Limb (tissue), 2 donors: ENCODE measurements around the gene SOCS7.
"Not testable (repeated sequence)": the region's sequence is repeated elsewhere in the genome, so short reads cannot be mapped to it uniquely, and the experiment has no call there.

Experiments used
- DNase-seq, 2 donors: peaks; one replicate each; pipeline ENCODE4 v3.0.0-alpha.2; 2016; ENCODE audit errors: extremely low spot score in 2 of 2

Gene SOCS7

GRCh38 chr17:38421171-38421841 lies 69.7 kb downstream of the SOCS7 start:
- DNase-seq: peak; percentile 83 to 89

GRCh38 chr17:38421871-38422827 lies 70.5 kb downstream of the SOCS7 start:
- DNase-seq: peak in 1 of 2 donors; percentile 55

GRCh38 chr17:38424297-38424972 lies 72.8 kb downstream of the SOCS7 start:
- no peak for DNase-seq

DNA sequence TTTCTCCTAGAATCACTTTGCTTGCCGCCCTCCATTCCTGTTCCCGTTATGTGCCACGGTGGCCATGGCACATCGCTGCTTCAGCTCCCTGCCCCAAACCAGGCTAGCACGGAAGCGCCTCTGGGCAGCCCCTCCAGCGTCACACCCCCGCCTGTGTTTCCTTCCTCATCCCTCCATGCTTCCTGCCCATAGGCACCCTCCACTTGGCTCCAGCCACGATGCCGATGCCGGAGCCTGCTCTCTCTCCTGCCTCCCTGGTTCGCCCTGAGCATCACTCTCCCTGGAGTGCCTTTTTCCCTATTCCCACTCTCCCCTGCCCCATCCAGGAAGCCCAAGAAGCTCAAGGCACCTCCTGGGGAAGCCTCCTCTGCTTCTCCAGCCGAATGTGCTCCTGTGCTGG lies 73.4 kb downstream of the SOCS7 start:
- DNase-seq: no peak

DNA sequence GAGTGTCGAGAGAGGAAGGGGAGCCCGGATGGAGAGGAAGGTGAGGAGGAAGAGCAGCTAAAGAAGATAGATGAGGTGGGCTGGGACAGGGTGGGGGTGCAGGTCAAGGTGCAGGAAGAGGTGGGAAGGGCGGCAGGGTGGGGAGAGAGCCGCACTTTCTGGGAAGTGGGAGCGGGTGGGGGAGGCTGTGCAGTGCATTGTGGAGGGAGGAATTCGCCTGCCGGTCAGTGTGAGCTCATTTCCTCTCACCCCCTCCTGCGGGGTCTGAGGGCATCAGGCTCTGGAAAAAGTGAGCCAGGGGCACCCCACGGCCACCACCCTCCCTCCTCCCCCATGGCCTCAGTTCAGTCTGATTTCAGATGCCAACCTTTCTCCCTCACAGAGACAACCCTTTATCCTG lies 74.1 kb downstream of the SOCS7 start:
- peak in 1 of 2 donors; percentile 50 for DNase-seq

DNA sequence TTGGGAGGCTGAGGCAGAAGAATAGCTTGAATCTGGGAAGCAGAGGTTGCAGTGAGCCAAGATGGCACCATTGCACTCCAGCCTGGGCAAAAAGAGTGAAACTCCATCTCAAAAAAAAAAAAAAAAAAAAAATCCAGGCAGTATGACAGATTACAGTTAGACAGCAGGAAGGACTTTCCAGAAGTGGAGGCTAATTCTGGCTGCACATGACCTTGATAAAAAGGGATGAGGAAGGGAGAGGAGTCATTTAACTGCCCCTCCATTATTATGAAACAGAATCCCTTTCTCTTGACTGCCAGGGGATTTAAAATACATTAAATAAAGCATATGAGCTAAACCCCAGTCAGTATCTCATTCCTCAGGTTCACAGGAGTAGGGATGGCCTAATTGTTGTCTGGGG lies 74.8 kb downstream of the SOCS7 start:
- DNase-seq: no peak

- DNase-seq: no peak
These were observed 75.7 kb downstream of the SOCS7 start for GRCh38 chr17:38427160-38427949.

GRCh38 chr17:38428112-38428642 lies 76.5 kb downstream of the SOCS7 start, which contains the start of gene ARHGAP23:
TSS of gene ARHGAP23 (plus strand) at chr17:38428464. CDS start at chr17:38428486, 22 bp downstream.
- peak in 1 of 2 donors; percentile 76 for DNase-seq

GRCh38 chr17:38428643-38429371 lies 77.2 kb downstream of the SOCS7 start:
- DNase-seq: peak in 1 of 2 donors; percentile 76

- no peak for DNase-seq
These were observed 77.9 kb downstream of the SOCS7 start for GRCh38 chr17:38429476-38430100.

GRCh38 chr17:38430316-38430715 lies 78.7 kb downstream of the SOCS7 start:
- DNase-seq: no peak

DNA sequence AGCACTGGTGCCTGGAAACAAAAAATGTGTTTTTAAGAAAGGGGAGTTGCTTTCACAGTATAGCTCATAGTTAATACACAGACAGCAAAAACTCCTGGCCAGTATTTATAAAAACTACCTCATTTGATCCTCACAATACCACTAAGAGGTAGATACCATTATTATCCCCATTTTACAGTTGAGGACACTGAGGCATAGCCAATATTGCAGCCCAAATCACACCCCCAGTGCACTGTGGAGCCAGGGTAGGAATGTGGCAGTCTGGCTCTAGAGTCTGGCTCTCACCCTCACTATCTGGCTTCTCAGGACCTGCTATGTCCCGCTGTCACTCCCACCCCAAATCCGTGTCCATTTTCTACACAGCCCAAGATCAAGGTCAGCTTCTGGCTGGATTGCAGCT lies 79.2 kb downstream of the SOCS7 start:
- DNase-seq: no peak

DNA sequence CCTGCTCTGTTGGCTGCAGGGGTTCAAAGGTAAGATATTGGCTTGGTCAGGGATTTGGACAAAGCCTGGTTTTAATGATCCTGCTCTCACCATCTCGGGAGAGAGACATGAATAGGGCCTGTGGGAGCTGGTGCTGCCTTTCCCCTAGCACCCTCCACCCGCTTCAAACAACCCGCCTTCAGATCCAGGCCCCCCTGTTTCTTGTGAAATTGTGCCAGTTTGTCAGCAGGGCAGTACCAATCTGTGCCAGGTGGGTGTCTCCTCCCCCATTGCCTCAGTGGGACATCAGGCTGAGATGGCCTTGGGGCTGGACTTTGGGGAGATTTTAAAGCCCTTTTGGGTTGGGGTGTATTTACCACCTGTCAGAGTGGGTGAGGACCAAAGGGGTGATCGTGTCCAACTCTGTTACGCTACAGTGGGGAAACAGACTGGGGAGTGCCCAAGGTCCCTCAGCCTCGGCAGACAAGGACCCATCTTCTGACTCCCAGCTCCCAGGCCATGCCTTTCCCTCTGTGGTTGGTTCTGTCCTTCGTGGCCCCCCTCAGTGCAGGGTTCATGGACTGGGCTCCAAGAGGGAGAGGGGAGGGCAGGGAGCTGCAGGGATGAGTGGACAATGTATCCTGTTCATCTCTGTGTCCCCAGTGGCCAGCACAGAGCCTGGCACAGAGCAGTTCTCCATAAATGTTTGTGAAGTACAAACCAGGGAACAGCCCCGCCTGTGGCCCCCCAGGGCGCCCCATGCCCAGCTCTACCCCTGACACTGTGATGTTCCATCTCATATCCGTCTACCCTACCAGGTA lies 79.9 kb downstream of the SOCS7 start:
- DNase-seq: no peak

GRCh38 chr17:38434178-38434665 lies 82.6 kb downstream of the SOCS7 start:
- peak in 1 of 2 donors; percentile 61 for DNase-seq

DNA sequence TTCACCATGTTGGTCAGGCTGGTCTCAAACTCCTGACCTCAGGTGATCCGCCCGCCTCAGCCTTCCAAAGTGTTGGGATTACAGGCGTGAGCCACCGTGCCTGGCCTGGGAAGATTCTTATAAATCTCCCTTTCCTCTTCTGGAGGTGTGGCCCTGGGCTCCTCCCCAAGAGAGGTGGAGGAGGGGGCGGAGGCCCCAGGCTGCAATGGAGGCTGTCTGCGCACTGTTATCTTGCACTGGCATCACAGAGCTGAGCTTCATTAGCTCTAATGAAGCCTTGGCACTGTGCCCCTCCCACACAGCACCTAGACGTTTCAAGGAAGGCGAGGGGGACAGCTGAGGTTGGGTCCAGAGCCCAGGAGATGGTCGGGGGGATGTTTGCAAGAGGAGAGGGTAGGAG lies 84.2 kb downstream of the SOCS7 start:
- no peak for DNase-seq

GRCh38 chr17:38436386-38436785 lies 84.7 kb downstream of the SOCS7 start:
- DNase-seq: no peak

DNA sequence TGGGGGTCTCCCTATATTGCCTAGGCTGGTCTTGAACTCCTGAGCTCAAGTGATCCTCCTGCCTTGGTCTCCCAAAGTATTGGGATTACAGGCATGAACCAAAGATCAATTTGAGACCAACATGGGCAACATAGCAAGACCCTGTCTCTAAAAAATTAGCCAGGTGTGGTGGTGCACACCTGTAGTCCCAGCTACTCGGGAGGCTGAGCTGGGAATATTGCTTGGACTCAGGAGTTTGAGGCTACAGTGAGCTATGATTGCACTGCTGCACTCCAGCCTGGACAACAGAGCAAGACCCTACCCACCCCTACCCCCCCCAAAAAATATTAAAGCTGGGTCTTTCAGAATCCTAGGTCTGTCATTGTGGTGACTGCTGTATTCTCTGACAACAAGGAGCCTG lies 85.7 kb downstream of the SOCS7 start:
- DNase-seq: not testable (repeated sequence)

DNA sequence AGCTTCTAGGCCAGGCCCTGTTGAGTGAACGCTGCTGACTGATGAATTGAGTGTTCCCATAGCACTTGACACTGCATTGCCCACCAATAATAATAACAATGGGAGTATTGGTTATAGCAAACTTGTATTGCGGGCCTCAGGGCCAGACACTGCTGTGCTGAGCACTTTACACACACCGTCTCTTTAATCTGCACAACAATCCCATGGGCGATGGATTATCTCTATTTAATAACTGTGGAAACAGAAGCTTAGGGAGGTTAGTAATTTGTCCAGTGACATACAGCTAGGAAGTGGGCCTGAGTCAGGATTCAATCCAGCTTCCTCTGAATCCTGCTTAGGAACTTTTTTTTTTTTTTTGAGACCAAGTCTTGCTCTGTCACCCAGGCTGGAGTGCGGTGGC lies 87.8 kb downstream of the SOCS7 start:
- no peak for DNase-seq
